ENCODE data around the gene WDR64. TPM values are rescaled to one million over a fixed set of nuclear protein-coding genes. Genes with fewer than 3 reads are reported as not detected.

WDR64 gene
- total RNA-seq, 1 experiment from 2014 or later: not detected

DNA sequence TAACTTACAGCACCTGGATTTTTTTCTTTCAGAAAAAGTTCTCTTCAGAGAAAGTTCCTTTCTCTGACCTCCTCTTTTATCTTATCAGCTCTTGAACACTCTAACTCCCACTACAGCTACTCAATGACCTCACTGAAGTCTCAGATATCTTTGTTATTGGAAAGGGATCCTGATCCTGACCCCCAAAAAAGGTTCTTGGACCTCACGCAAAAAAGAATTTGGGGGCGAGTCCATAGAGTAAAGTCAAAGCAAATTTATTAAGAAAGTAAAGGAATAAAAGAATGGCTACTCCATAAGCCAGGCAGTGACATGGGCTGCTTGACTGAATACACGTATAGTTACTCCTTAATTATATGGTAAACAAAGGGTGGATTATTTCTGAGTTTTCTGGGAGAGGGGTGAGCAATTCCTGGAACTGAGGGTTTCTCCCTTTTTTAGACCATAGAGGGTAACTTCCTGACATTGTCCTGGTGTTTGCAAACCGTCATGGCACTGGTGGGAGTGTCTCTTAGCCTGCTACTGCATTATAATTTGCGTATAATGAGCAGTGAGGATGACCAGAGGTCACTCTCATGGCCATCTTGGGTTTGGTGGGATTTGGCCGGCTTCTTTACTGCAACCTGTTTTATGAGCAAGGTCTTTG lies 44.2 kb downstream of the WDR64 start:
- no TSS peak for BruUV-seq (replicated peaks)
- POLR2A ChIA-PET (ENCODE audit: low non-redundant PET): no interaction called here

DNA sequence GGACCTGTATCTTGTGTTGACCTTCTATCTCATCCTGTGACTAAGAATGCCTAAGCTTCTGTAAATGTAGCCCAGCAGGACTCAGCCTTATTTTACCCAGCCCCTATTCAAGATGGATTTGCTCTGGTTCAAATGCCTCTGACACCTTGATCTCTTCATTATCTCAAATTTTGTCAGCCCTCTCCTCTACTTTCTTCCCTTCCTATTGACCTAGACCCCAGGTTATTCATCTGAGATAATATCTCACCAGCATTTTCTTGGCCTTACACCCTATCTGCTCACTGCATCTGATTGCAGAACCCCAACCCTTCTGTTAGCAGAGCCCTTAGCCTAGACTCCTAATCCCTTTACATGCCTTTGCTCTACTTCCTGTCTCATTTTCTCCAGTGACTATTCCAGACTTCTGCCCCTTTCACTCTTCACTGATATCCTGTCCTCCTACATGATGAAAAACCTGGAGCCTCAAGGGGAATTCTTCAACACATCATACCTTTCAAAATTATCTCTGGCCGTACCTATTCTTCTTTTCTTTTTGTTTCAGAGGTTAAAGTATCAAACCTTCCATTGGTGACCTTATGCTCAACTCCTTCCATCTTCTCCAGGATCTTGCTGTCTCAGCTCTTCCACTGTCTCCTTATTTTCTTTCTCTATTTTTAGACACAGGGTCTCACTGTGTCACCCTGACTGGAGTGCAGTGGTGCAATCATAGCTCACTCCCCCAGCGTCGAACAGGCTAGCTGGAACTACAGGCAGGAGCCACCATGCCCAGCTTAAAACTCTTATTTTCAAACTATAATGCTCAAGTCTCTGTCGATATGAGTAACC lies 44.9 kb downstream of the WDR64 start:
- DNase-seq (ENCODE audit: low spot score): no peak
- Histone ChIP-seq H3K4me1 (ENCODE audit: insufficient read depth, low read length, poor library complexity, severe bottlenecking) (peaks cover 5% of the 10 kb centered on the region), H3K27ac (ENCODE audit: low read depth, low read length, poor library complexity, severe bottlenecking) (no peak overlapping the region), H3K27me3 (replicated peaks; ENCODE audit: insufficient read depth, low read depth, low read length, poor library complexity) (no peaks in the 10 kb centered on the region), H3K36me3 (ENCODE audit: insufficient read depth, low read length, poor library complexity, severe bottlenecking) (no peaks in the 10 kb centered on the region), H3K9me3 (ENCODE audit: low read depth, low read length, poor library complexity, severe bottlenecking) (no peaks in the 10 kb centered on the region), H3K4me3 (ENCODE audit: low read depth, low read length, poor library complexity, severe bottlenecking) (no peak overlapping the region)
- intact Hi-C loops (cut with micrococcal nuclease; ENCODE audit: unreplicated experiment): no loop called here
- ChIA-PET CTCF (no interaction called here), POLR2A (ENCODE audit: low non-redundant PET) (interaction anchor here (0.6 kb wide), 1 partner anchor 13 kb away, joined by 5 read pairs; no protein-coding TSS in a partner anchor)
- no peak for TF ChIP-seq EZH2 (IDR thresholded peaks at IDR 0.05; ENCODE audit: borderline replicate concordance, low read depth, low read length, poor library complexity, severe bottlenecking)
- TF ChIP-seq, protein P1, sequence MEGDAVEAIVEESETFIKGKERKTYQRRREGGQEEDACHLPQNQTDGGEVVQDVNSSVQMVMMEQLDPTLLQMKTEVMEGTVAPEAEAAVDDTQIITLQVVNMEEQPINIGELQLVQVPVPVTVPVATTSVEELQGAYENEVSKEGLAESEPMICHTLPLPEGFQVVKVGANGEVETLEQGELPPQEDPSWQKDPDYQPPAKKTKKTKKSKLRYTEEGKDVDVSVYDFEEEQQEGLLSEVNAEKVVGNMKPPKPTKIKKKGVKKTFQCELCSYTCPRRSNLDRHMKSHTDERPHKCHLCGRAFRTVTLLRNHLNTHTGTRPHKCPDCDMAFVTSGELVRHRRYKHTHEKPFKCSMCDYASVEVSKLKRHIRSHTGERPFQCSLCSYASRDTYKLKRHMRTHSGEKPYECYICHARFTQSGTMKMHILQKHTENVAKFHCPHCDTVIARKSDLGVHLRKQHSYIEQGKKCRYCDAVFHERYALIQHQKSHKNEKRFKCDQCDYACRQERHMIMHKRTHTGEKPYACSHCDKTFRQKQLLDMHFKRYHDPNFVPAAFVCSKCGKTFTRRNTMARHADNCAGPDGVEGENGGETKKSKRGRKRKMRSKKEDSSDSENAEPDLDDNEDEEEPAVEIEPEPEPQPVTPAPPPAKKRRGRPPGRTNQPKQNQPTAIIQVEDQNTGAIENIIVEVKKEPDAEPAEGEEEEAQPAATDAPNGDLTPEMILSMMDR (conservative IDR thresholded peaks at IDR 0.05; ENCODE audit: low read depth, low read length): no peak
- no TSS peak for BruUV-seq (replicated peaks)

More for the DNA sequence above, 44.2 kb downstream of the WDR64 start:
- CTCF ChIA-PET: no interaction called here
- Histone ChIP-seq H3K4me1 (ENCODE audit: insufficient read depth, low read length, poor library complexity, severe bottlenecking) (peaks cover 5% of the 10 kb centered on the region), H3K4me3 (ENCODE audit: low read depth, low read length, poor library complexity, severe bottlenecking) (no peak overlapping the region), H3K9me3 (ENCODE audit: low read depth, low read length, poor library complexity, severe bottlenecking) (no peaks in the 10 kb centered on the region), H3K27ac (ENCODE audit: low read depth, low read length, poor library complexity, severe bottlenecking) (no peak overlapping the region), H3K27me3 (replicated peaks; ENCODE audit: insufficient read depth, low read depth, low read length, poor library complexity) (no peaks in the 10 kb centered on the region), H3K36me3 (ENCODE audit: insufficient read depth, low read length, poor library complexity, severe bottlenecking) (no peaks in the 10 kb centered on the region)
- intact Hi-C loops (cut with micrococcal nuclease; ENCODE audit: unreplicated experiment): no loop called here
- TF ChIP-seq, protein P1 (conservative IDR thresholded peaks at IDR 0.05; ENCODE audit: low read depth, low read length): no peak
- no peak for TF ChIP-seq EZH2 (IDR thresholded peaks at IDR 0.05; ENCODE audit: borderline replicate concordance, low read depth, low read length, poor library complexity, severe bottlenecking)
- no peak for DNase-seq (ENCODE audit: low spot score)

DNA sequence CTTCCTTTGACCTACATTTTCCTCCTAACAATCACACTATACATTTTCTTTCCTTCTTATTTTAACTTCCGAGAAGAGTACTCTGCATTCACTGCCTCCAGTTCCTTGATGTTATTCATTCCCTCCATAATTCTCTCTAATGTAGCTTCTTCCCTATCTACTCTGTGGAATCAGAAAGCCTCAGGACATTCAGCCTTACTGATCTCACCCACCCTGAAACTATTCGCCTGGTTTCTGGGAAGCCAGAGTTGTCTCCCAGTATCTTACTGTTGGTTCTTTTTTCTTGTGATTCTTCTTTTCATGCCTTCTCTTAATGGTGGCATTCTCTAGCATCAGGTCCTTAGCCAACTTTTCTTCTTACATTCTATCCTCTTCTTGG lies 45.5 kb downstream of the WDR64 start:
- Histone ChIP-seq H3K9me3 (ENCODE audit: low read depth, low read length, poor library complexity, severe bottlenecking) (no peaks in the 10 kb centered on the region), H3K4me3 (ENCODE audit: low read depth, low read length, poor library complexity, severe bottlenecking) (no peak overlapping the region), H3K27me3 (replicated peaks; ENCODE audit: insufficient read depth, low read depth, low read length, poor library complexity) (no peaks in the 10 kb centered on the region), H3K4me1 (ENCODE audit: insufficient read depth, low read length, poor library complexity, severe bottlenecking) (peaks cover 11% of the 10 kb centered on the region), H3K27ac (ENCODE audit: low read depth, low read length, poor library complexity, severe bottlenecking) (no peak overlapping the region), H3K36me3 (ENCODE audit: insufficient read depth, low read length, poor library complexity, severe bottlenecking) (no peaks in the 10 kb centered on the region)
- no peak for DNase-seq (ENCODE audit: low spot score)
- no peak for TF ChIP-seq EZH2 (IDR thresholded peaks at IDR 0.05; ENCODE audit: borderline replicate concordance, low read depth, low read length, poor library complexity, severe bottlenecking)
- TF ChIP-seq, protein P1 (conservative IDR thresholded peaks at IDR 0.05; ENCODE audit: low read depth, low read length): no peak
- no TSS peak for BruUV-seq (replicated peaks)
- POLR2A ChIA-PET (ENCODE audit: low non-redundant PET): interaction anchor here (0.6 kb wide), 1 partner anchor 14 kb away, joined by 5 read pairs; no protein-coding TSS in a partner anchor
- CTCF ChIA-PET: no interaction called here
- intact Hi-C loops (cut with micrococcal nuclease; ENCODE audit: unreplicated experiment): no loop called here

Measured in A673 (cell line).